GM10266 (cell line): ENCODE data around the gene CENPK.
"Not testable (repeated sequence)": the region's sequence is repeated elsewhere in the genome, so short reads cannot be mapped to it uniquely, and the experiment has no call there.

Source experiments
- DNase-seq: peaks from one replicate; pipeline ENCODE4 v3.0.0; 2012; ENCODE audit errors: extremely low spot score
- TF ChIP-seq, protein P1 (sequence below): IDR thresholded peaks from 2 replicates; pipeline ENCODE4 v1.5.1; 2012; ENCODE audit warnings: mild to moderate bottlenecking, low read depth; ENCODE audit not compliant: control insufficient read depth, insufficient read depth; ENCODE audit errors: missing control alignments

Gene CENPK, protein sequence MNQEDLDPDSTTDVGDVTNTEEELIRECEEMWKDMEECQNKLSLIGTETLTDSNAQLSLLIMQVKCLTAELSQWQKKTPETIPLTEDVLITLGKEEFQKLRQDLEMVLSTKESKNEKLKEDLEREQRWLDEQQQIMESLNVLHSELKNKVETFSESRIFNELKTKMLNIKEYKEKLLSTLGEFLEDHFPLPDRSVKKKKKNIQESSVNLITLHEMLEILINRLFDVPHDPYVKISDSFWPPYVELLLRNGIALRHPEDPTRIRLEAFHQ

GRCh38 chr5:65562731-65563701 is at the start of gene CENPK, which contains the start of gene PPWD1:
Gene CENPK (minus strand): TSS chr5:65563168. CDS start chr5:65554907, 8,261 bp downstream.
Gene PPWD1 (plus strand): TSS chr5:65563296. CDS start chr5:65563311, 15 bp downstream.
- TF ChIP-seq, protein P1, sequence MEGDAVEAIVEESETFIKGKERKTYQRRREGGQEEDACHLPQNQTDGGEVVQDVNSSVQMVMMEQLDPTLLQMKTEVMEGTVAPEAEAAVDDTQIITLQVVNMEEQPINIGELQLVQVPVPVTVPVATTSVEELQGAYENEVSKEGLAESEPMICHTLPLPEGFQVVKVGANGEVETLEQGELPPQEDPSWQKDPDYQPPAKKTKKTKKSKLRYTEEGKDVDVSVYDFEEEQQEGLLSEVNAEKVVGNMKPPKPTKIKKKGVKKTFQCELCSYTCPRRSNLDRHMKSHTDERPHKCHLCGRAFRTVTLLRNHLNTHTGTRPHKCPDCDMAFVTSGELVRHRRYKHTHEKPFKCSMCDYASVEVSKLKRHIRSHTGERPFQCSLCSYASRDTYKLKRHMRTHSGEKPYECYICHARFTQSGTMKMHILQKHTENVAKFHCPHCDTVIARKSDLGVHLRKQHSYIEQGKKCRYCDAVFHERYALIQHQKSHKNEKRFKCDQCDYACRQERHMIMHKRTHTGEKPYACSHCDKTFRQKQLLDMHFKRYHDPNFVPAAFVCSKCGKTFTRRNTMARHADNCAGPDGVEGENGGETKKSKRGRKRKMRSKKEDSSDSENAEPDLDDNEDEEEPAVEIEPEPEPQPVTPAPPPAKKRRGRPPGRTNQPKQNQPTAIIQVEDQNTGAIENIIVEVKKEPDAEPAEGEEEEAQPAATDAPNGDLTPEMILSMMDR, result no peak
- DNase-seq, result peak; percentile 87

- no peak for DNase-seq
- TF ChIP-seq, protein P1, result no peak
Measured at GRCh38 chr5:65612298-65612907, 49.4 kb upstream of the CENPK start.

DNA sequence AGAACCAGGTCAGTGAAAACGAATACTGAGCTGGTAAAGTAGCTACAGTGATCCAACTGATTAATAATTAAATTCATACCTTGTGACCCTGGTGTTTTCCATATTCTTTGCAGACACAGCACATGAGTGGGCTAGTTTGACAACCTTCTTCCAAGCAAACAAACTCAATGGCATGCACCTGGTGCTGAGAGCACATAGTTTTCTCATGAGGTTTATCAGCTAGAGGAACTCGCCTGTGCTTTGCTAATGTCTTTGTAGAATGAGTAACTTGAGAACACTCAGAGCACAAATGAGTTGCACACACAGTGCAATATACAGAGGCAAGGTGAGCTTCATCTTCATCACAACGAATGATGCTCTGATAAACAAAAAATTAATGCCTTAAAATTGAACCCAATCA is 48.6 kb upstream of the CENPK start:
- DNase-seq, result no peak
- TF ChIP-seq, protein P1, result no peak

DNA sequence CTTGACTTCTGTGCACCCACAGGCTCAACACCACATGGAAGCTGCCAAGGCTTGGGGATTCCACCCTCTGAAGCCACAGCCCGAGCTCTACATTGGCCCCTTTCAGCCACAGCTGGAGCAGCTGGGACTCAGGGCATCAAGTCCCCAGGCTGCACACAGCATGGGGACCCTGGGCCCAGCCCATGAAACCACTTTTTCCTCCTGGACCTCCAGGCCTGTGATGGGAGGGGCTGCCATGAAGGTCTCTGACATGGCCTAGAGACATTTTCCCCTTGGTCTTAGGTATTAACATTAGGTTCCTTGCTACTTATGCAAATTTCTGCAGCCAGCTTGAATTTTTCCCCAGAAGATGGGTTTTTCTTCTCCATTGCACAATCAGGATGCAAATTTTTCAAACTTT is 38.8 kb upstream of the CENPK start:
- DNase-seq, result not testable (repeated sequence)

DNA sequence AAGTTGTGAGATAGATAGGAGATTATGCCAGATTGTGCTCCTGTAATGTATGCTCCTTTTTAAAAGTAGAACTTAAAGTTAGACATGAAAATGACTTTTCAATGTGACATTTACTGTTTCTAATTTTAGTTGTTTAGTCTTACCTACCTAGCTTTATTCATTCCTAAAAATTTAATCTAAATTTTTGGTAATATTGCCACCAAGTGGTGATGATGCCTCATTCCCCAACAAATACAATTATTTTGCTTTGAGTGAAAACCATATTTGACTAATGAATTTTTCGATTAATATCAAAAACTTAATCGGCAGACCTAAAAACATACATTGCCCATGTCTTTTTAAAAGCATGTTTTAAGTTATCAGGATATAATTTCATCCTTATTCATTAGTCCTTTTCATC is 25.7 kb upstream of the CENPK start:
- TF ChIP-seq, protein P1, result no peak

GRCh38 chr5:65577141-65577540 is 14.2 kb upstream of the CENPK start:
- TF ChIP-seq, protein P1, result no peak
- no peak for DNase-seq

More for the DNA sequence above, 25.7 kb upstream of the CENPK start:
- no peak for DNase-seq

GRCh38 chr5:65570598-65571226 is 7.7 kb upstream of the CENPK start:
- TF ChIP-seq, protein P1, result no peak
- no peak for DNase-seq
